Kidney (tissue), 14 donors: ENCODE data around the gene CRLF3. TPM values are rescaled to one million over a fixed set of nuclear protein-coding genes. Genes with fewer than 3 reads are reported as not detected.

ENCODE experiments used
- DNase-seq, 5 donors: peaks; one replicate each; pipeline ENCODE4 v3.0.0-alpha.2; 2013 to 2020
- FAIRE-seq: peaks from 2 replicates; lab custom pipeline; 2012; peaks lifted over from hg19 to GRCh38; lab: Jason Lieb, UNC
- H3K27ac ChIP-seq, 2 donors: one replicate each; pipeline ENCODE4 v1.7.0; 2013; ENCODE audit warnings: low read depth in 2 of 2, low read length in 2 of 2, inconsistent platforms in 1 of 2
- H3K27me3 ChIP-seq: one replicate; pipeline ENCODE4 v1.7.1; 2013; ENCODE audit warnings: low read length, inconsistent platforms; ENCODE audit not compliant: control insufficient read depth, insufficient read depth
- H3K36me3 ChIP-seq, 3 donors: one replicate each; pipeline versions ENCODE4 v1.7.0 to v1.7.1; 2013; ENCODE audit warnings: low read length in 3 of 3, control low read depth in 1 of 3, inconsistent platforms in 1 of 3; ENCODE audit not compliant: insufficient read depth in 3 of 3, control insufficient read depth in 2 of 3
- H3K4me1 ChIP-seq, 3 donors: one replicate each; pipeline versions ENCODE4 v1.7.0 to v1.7.1; 2013; ENCODE audit warnings: low read length in 3 of 3, inconsistent platforms in 1 of 3, low read depth in 1 of 3; ENCODE audit not compliant: control insufficient read depth in 2 of 3, insufficient read depth in 2 of 3
- H3K4me3 ChIP-seq, 3 donors: one replicate each; pipeline versions ENCODE4 v1.7.0 to v1.8.1; 2013; ENCODE audit warnings: low read length in 3 of 3, control low read depth in 1 of 3, inconsistent platforms in 1 of 3
- H3K9ac ChIP-seq, 3 donors: one replicate each; pipeline versions ENCODE4 v1.7.0 to v1.7.1; 2013; ENCODE audit warnings: low read length in 3 of 3, control low read depth in 1 of 3, inconsistent platforms in 1 of 3
- H3K9me3 ChIP-seq, 3 donors: one replicate each; pipeline versions ENCODE4 v1.7.0 to v1.7.1; 2013; ENCODE audit warnings: low read length in 3 of 3, control low read depth in 1 of 3, inconsistent platforms in 1 of 3; ENCODE audit not compliant: control insufficient read depth in 2 of 3, insufficient read depth in 1 of 3
- intact Hi-C: fragments of 100-400 bp; cut with DNase I; formaldehyde crosslinking; loops from one replicate; pipeline ENCODE4 v1.11.1; 2022
- polyA plus RNA-seq: library from polyadenylated mRNA; stranded (reverse); fragments of 350-450 nt; fragmentation: Illumina TruSeq; extraction: RNeasy Lipid Tissue Mini Kit (QIAGEN cat#74804); gene quantifications from one replicate; pipeline ENCODE4 v1.2.3, GENCODE V29; 2014; ENCODE audit warnings: low read depth, low replicate concordance; ENCODE audit not compliant: insufficient read depth
- total RNA-seq: library from RNA; stranded (reverse); fragmentation: NEBNext Ultra II Directional; extraction: Animal tissue kit (Norgen Biotek cat#: 25700); gene quantifications from one replicate; pipeline ENCODE4 v1.2.1, GENCODE V29; 2021
- TF ChIP-seq, protein P1 (sequence below): IDR thresholded peaks from 3 replicates; pipeline ENCODE4 v1.5.1; 2012; ENCODE audit warnings: mild to moderate bottlenecking, moderate library complexity, borderline replicate concordance; ENCODE audit not compliant: insufficient read depth; ENCODE audit errors: extremely low read depth
- donor health status: control.
- donor health status: control.
- donor health status: control.
- donor health status: control.
- donor health status: control.
- donor health status: DM: yes; HTN: yes; CAD: no.
- donor health status: Normal renal cell carcinoma (clear cell type).

CRLF3 gene
- total and polyA plus RNA-seq, 2 donors from 2014 or later: 3.4 to 12.9 TPM

DNA sequence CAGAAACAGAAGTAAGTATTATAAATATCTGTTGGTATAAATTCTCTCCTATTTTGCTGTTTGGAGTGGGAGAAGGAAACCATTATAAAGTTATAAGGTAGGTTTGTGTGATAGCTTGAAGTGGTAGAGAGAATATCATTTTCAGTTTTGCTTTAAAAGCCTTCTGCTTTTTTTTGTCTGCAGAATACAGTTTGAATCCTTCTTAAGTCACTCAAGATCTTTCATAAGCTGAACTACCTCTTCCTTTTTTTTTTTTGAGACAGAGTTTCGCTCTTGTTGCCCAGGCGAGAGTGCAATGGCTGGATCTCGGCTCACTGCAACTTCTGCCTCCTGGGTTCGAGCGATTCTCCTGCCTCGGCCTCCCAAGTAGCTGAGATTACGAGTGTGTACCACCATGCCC lies 16.3 kb upstream of the CRLF3 start:
- H3K27me3 ChIP-seq: no peaks in the 10 kb centered on the region
- H3K4me3 ChIP-seq: no peak overlapping the region

DNA sequence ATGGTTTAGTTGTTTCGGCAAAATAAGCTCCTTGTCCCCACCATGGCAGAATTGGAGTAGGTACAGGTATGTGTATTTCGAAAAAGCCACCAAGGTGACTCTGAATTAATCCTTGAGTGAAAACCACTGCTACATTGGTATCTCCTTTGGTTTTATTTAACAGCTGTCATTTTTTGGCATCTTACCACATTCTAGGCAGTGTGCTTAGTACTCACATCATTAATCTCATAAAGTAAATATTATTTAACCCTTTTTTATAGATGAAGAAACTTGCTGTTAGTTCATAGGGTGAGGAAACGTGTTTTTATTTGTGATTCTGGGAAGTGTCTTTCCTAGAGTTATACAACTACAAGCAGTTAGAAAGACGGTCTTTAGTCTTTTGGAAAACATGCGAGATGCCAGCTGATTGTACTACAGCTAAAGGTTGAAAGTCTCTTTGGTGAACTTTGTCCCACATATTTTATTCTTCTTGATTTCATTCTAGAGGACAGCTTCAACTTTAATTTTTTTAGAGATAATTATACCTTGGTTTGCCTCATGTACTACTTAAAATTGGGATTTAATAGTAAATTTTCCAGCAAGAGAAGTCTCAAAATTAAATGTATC lies 13.8 kb upstream of the CRLF3 start:
- Histone ChIP-seq H3K9ac (no peak overlapping the region), H3K9me3 (no peaks in the 10 kb centered on the region), H3K4me3 (no peak overlapping the region), H3K27me3 (no peaks in the 10 kb centered on the region), H3K4me1 (peaks cover 0 to 4% (median 0%) of the 10 kb centered on the region in 3 donors), H3K27ac (peak overlapping the region; percentile 17 to 55), H3K36me3 (peaks cover 0 to 2% (median 0%) of the 10 kb centered on the region in 3 donors)
- intact Hi-C loops: no loop called here
- TF ChIP-seq, protein P1, sequence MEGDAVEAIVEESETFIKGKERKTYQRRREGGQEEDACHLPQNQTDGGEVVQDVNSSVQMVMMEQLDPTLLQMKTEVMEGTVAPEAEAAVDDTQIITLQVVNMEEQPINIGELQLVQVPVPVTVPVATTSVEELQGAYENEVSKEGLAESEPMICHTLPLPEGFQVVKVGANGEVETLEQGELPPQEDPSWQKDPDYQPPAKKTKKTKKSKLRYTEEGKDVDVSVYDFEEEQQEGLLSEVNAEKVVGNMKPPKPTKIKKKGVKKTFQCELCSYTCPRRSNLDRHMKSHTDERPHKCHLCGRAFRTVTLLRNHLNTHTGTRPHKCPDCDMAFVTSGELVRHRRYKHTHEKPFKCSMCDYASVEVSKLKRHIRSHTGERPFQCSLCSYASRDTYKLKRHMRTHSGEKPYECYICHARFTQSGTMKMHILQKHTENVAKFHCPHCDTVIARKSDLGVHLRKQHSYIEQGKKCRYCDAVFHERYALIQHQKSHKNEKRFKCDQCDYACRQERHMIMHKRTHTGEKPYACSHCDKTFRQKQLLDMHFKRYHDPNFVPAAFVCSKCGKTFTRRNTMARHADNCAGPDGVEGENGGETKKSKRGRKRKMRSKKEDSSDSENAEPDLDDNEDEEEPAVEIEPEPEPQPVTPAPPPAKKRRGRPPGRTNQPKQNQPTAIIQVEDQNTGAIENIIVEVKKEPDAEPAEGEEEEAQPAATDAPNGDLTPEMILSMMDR: no peak
- DNase-seq (no peak), FAIRE-seq (no peak)

More for the DNA sequence above, 16.3 kb upstream of the CRLF3 start:
- TF ChIP-seq, protein P1: no peak
- FAIRE-seq (no peak), DNase-seq (no peak)
- peaks cover 0 to 2% (median 0%) of the 10 kb centered on the region in 3 donors for H3K36me3 ChIP-seq
- H3K9ac ChIP-seq: no peak overlapping the region
- no peak overlapping the region for H3K27ac ChIP-seq
- intact Hi-C loops: no loop called here
- no peaks in the 10 kb centered on the region for H3K9me3 ChIP-seq
- H3K4me1 ChIP-seq: peaks cover 0 to 4% (median 0%) of the 10 kb centered on the region in 3 donors

DNA sequence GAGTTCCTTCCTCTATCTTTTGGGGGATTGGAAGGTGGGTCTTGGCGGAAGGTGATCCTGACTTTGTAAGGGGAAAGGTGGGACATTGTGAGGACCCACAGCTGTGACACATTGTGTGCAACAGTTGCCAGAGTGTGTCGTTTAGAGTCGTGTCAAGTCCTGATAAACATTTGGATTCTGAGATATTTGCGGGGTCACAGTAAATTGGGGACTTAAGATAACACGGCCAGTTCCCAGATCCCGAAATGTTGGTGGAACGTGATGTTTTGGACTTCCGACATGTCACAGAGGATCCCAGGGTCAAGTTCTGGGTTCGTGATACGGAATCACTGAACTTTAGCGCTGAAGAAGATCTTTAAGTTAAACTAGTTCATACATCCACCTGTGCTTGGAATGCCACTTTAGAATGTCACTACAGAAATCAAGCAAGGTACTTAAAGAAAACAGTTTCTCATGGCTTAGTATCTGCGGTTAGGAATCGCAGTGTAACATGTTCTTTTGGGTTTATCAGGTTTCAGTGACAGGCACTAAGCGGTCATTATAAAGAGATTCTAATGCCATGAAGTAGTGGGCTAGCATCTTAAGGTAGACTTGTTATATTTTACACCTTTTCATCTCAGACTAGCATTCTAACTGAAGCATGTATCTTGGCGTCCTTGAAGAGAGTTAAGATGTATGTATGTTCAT lies 8.1 kb upstream of the CRLF3 start:
- TF ChIP-seq, protein P1: no peak
- no peak for FAIRE-seq
- Histone ChIP-seq H3K4me3 (peak overlapping the region; percentile 64 to 94 (median 87)), H3K27me3 (no peaks in the 10 kb centered on the region), H3K9me3 (no peaks in the 10 kb centered on the region), H3K4me1 (peaks cover 3 to 8% (median 4%) of the 10 kb centered on the region in 3 donors), H3K9ac (peak overlapping the region; percentile 55 to 90 (median 61)), H3K27ac (no peak overlapping the region), H3K36me3 (no peaks in the 10 kb centered on the region)
- intact Hi-C loops: no loop called here
- DNase-seq: no peak
